SK-N-MC (cell line): ENCODE measurements around the gene PRKAR2A.

Experiments
- EZH2 ChIP-seq: fragments of 200-600 bp; sonication (generic); IDR thresholded peaks from one replicate; pipeline ENCODE4 v1.6.1; 2017; ENCODE audit warnings: antibody characterized with exemption
- FOXP2 ChIP-seq: optimal IDR thresholded peaks from 2 replicates; pipeline ENCODE3; 2011; ENCODE audit warnings: mild to moderate bottlenecking, moderate library complexity; ENCODE audit not compliant: insufficient read depth; ENCODE audit errors: extremely low read length, control extremely low read depth
- POLR2AphosphoS5 ChIP-seq: IDR thresholded peaks from 2 replicates; pipeline ENCODE4 v1.6.1; 2012; ENCODE audit warnings: mild to moderate bottlenecking, low read depth, low read length, borderline replicate concordance

DNA sequence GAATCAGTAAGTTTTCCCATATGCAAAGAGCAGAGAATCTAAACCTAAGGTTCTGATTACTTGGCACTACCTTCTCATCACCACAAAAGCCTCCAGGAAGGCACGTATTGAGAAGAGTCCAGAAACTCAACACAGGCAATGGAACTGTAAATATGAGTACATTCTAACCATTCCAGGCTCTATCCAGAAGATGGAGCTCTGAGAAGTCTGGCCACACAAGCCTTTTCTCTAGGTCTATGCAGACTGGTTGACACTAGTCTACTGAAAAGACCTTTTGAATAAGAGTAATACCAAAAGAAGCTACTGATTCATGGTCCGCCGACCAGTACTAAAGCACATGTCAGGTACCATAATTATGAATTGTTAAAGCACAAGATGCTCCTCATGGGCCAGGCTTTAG lies 149.7 kb downstream of the PRKAR2A start:
- TF ChIP-seq POLR2AphosphoS5 (no peak), EZH2 (no peak), FOXP2 (no peak)
